K562 (cell line): ENCODE results near the gene ZNF8. TPM values are rescaled to one million over a fixed set of nuclear protein-coding genes. Genes with fewer than 3 reads are reported as not detected.

ENCODE experiments used
- BDP1 ChIP-seq: IDR thresholded peaks from 3 replicates; pipeline ENCODE4 v1.6.1; 2011; ENCODE audit not compliant: insufficient read length, insufficient read depth
- CBFB ChIP-seq: sonication (generic); formaldehyde crosslinking; IDR thresholded peaks from 2 replicates; pipeline ENCODE4 v1.4.0; 2020; ENCODE audit warnings: mild to moderate bottlenecking, missing genetic modification reagents
- FOSL1 ChIP-seq: fragments of 200-800 bp; sonication (Bioruptor generic); conservative IDR thresholded peaks from 2 replicates; pipeline ENCODE4 v1.6.1; 2016; ENCODE audit warnings: missing genetic modification characterization, missing compliant biosample characterization
- FOXA1 ChIP-seq: fragments of 450-650 bp; IDR thresholded peaks from 2 replicates; pipeline ENCODE4 v1.6.1; 2016; ENCODE audit warnings: mild to moderate bottlenecking, borderline replicate concordance
- FOXA3 ChIP-seq, 2 experiments: fragments of 450-650 bp in 1 of 2; sonication (generic) in 1 of 2; formaldehyde crosslinking; IDR thresholded peaks in 1 of 2; conservative IDR thresholded peaks in 1 of 2; 2 replicates each; pipeline versions ENCODE4 v1.4.0 to v1.8.0; 2020 to 2022; ENCODE audit warnings: mild to moderate bottlenecking in 2 of 2, missing genetic modification reagents in 1 of 2
- HDAC2 ChIP-seq: fragments of 450-650 bp; IDR thresholded peaks from 2 replicates; pipeline ENCODE4 v1.6.1; 2016; ENCODE audit warnings: mild to moderate bottlenecking
- HNRNPL ChIP-seq: fragments of 200-400 bp; formaldehyde crosslinking; IDR thresholded peaks from 2 replicates; pipeline ENCODE4 v1.6.1; 2017; ENCODE audit warnings: low read depth, mild to moderate bottlenecking, low read length
- L3MBTL2 ChIP-seq: fragments of 450-650 bp; IDR thresholded peaks from 2 replicates; pipeline ENCODE4 v1.6.1; 2016; ENCODE audit warnings: mild to moderate bottlenecking, moderate library complexity
- NFE2 ChIP-seq: IDR thresholded peaks from 2 replicates; pipeline ENCODE4 v1.6.1; 2014; ENCODE audit warnings: antibody characterized with exemption, low read depth
- NFXL1 ChIP-seq: fragments of 450-650 bp; formaldehyde crosslinking; IDR thresholded peaks from 2 replicates; pipeline ENCODE4 v1.4.0; 2021; ENCODE audit warnings: mild to moderate bottlenecking
- SREBF1 ChIP-seq: fragments of 150-350 bp; IDR thresholded peaks from 2 replicates; pipeline ENCODE4 v1.6.1; 2014; ENCODE audit warnings: antibody characterized with exemption, low read depth, low read length, borderline replicate concordance
- U2AF1 ChIP-seq: fragments of 200-400 bp; formaldehyde crosslinking; optimal IDR thresholded peaks from 2 replicates; pipeline ENCODE3; 2017; ENCODE audit warnings: mild to moderate bottlenecking, low read depth, low read length, moderate library complexity
- VEZF1 ChIP-seq: fragments of 200-800 bp; sonication (Bioruptor generic); IDR thresholded peaks from 2 replicates; pipeline ENCODE4 v1.6.1; 2017; ENCODE audit warnings: missing genetic modification characterization, missing compliant biosample characterization
- ZNF449 ChIP-seq: fragments of 250-450 bp; sonication (Bioruptor Pico); IDR thresholded peaks from 2 replicates; pipeline ENCODE4 v1.8.0; 2022; ENCODE audit warnings: moderate library complexity, mild to moderate bottlenecking, inconsistent platforms
- ZNF583 ChIP-seq: fragments of 250-450 bp; sonication (Bioruptor Pico); IDR thresholded peaks from 2 replicates; pipeline ENCODE4 v1.4.0; 2020
- polyA plus RNA-seq, 8 experiments: library from polyadenylated mRNA; depleted of rRNA in 4 of 8; stranded (reverse) in 5 of 8; unstranded in 3 of 8; fragments of >200 nt; fragmentation: Nextera tagmentation in 2 of 8; fragmentation: Illumina TruSeq in 1 of 8; extraction: Ambion mirVana in 2 of 8; extraction: Trizol in 1 of 8; gene quantifications; 2 replicates each; pipeline versions ENCODE4 v1.2.1 to v1.2.3, GENCODE V29; 2011 to 2014; ENCODE audit warnings: inconsistent platforms in 1 of 8, missing spikeins in 1 of 8
- total RNA-seq, 7 experiments: library from RNA; depleted of rRNA in 6 of 7; stranded (reverse); fragments of >200 nt in 6 of 7; fragmentation: Illumina TruSeq in 2 of 7; extraction: Trizol in 2 of 7; gene quantifications; 2 replicates each; pipeline versions ENCODE4 v1.2.1 to v1.2.3, GENCODE V29; 2011 to 2021; ENCODE audit warnings: low replicate concordance in 1 of 7
- TF ChIP-seq, protein P1 (sequence below): fragments of 250-450 bp; sonication (Bioruptor Pico); IDR thresholded peaks from 2 replicates; pipeline ENCODE4 v1.8.0; 2022; ENCODE audit warnings: inconsistent platforms, mild to moderate bottlenecking, moderate library complexity, borderline replicate concordance
- TF ChIP-seq, protein P2 (sequence below): fragments of 450-650 bp; IDR thresholded peaks from 2 replicates; pipeline ENCODE4 v1.6.1; 2016; ENCODE audit warnings: borderline replicate concordance
- TF ChIP-seq, protein P3 (sequence below): fragments of 250-450 bp; sonication (Bioruptor Pico); IDR thresholded peaks from 2 replicates; pipeline ENCODE4 v1.9.0; 2021; ENCODE audit warnings: mild to moderate bottlenecking
- TF ChIP-seq, protein P4 (sequence below), 2 experiments: fragments of 450-650 bp; conservative IDR thresholded peaks; 2 replicates each; pipeline ENCODE4 v1.6.1; 2017; ENCODE audit warnings: mild to moderate bottlenecking in 2 of 2, moderate library complexity in 2 of 2

Gene ZNF8
- total and polyA plus RNA-seq, 9 of the 15 experiments (the other 6 are each of a cell fraction or from before 2014, with no cell fraction given): 0.71 to 7.7 (median 4.7) TPM

- TF ChIP-seq FOXA3 (CRISPR knock-in tag; conservative IDR thresholded peaks at IDR 0.05 in 1 of 2, IDR thresholded peaks at IDR 0.05 in 1 of 2) (no peak; a peak in 1 of 4 replicates), HDAC2 (peak; percentile 48; the same call in 1 of the 2 replicates), L3MBTL2 (peak; percentile 88), U2AF1 (no peak), FOSL1 (no peak; the same call in 1 of the 2 replicates), FOXA1 (no peak), VEZF1 (CRISPR knock-in tag) (no peak), BDP1 (no peak), ZNF449 (CRISPR knock-in tag) (no peak), CBFB (no peak), ZNF583 (CRISPR knock-in tag) (no peak), NFXL1 (CRISPR knock-in tag) (no peak), HNRNPL (no peak), SREBF1 (no peak), NFE2 (no peak)
- TF ChIP-seq, protein P1, sequence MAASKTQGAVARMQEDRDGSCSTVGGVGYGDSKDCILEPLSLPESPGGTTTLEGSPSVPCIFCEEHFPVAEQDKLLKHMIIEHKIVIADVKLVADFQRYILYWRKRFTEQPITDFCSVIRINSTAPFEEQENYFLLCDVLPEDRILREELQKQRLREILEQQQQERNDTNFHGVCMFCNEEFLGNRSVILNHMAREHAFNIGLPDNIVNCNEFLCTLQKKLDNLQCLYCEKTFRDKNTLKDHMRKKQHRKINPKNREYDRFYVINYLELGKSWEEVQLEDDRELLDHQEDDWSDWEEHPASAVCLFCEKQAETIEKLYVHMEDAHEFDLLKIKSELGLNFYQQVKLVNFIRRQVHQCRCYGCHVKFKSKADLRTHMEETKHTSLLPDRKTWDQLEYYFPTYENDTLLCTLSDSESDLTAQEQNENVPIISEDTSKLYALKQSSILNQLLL (CRISPR knock-in tag): no peak
- TF ChIP-seq, protein P2, sequence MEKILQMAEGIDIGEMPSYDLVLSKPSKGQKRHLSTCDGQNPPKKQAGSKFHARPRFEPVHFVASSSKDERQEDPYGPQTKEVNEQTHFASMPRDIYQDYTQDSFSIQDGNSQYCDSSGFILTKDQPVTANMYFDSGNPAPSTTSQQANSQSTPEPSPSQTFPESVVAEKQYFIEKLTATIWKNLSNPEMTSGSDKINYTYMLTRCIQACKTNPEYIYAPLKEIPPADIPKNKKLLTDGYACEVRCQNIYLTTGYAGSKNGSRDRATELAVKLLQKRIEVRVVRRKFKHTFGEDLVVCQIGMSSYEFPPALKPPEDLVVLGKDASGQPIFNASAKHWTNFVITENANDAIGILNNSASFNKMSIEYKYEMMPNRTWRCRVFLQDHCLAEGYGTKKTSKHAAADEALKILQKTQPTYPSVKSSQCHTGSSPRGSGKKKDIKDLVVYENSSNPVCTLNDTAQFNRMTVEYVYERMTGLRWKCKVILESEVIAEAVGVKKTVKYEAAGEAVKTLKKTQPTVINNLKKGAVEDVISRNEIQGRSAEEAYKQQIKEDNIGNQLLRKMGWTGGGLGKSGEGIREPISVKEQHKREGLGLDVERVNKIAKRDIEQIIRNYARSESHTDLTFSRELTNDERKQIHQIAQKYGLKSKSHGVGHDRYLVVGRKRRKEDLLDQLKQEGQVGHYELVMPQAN: peak; percentile 68; the same call in 1 of the 2 replicates
- TF ChIP-seq, protein P3, sequence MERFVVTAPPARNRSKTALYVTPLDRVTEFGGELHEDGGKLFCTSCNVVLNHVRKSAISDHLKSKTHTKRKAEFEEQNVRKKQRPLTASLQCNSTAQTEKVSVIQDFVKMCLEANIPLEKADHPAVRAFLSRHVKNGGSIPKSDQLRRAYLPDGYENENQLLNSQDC (CRISPR knock-in tag): no peak
- TF ChIP-seq, protein P4, sequence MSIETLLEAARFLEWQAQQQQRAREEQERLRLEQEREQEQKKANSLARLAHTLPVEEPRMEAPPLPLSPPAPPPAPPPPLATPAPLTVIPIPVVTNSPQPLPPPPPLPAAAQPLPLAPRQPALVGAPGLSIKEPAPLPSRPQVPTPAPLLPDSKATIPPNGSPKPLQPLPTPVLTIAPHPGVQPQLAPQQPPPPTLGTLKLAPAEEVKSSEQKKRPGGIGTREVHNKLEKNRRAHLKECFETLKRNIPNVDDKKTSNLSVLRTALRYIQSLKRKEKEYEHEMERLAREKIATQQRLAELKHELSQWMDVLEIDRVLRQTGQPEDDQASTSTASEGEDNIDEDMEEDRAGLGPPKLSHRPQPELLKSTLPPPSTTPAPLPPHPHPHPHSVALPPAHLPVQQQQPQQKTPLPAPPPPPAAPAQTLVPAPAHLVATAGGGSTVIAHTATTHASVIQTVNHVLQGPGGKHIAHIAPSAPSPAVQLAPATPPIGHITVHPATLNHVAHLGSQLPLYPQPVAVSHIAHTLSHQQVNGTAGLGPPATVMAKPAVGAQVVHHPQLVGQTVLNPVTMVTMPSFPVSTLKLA (conservative IDR thresholded peaks at IDR 0.05): peak; percentile 69 to 86
These were observed 528 bp downstream of the ZNF8 start (continued) for GRCh38 chr19:58279042-58279924.
